Neural crest cell (in vitro differentiated cells): ENCODE data around the gene CDC42EP3. TPM values are rescaled to one million over a fixed set of nuclear protein-coding genes. Genes with fewer than 3 reads are reported as not detected.
A peak's percentile ranks its signal among the peaks of the same experiment; 100 is the strongest.

Experiments used
- DNase-seq: peaks from one replicate; pipeline ENCODE4 v3.0.0; 2021; ENCODE audit warnings: low read depth, mixed read lengths, low spot score
- H3K27ac Mint-ChIP-seq: one replicate; pipeline ENCODE4 v1.8.0; 2021; ENCODE audit warnings: mild to moderate bottlenecking, mixed read lengths; ENCODE audit not compliant: unreplicated experiment
- H3K27me3 Mint-ChIP-seq: 2 replicates; pipeline ENCODE4 v1.8.0; 2021; ENCODE audit warnings: low read depth, mild to moderate bottlenecking, mixed read lengths
- H3K36me3 Mint-ChIP-seq: 2 replicates; pipeline ENCODE4 v1.8.0; 2021; ENCODE audit warnings: low read depth, mild to moderate bottlenecking, mixed read lengths
- H3K4me1 Mint-ChIP-seq: 2 replicates; pipeline ENCODE4 v1.8.0; 2021; ENCODE audit warnings: mixed read lengths
- H3K4me3 Mint-ChIP-seq: one replicate; pipeline ENCODE4 v1.8.0; 2021; ENCODE audit warnings: mild to moderate bottlenecking, mixed read lengths
- H3K9me3 Mint-ChIP-seq: 2 replicates; pipeline ENCODE4 v1.8.0; 2021; ENCODE audit warnings: mixed read lengths
- CTCF ChIP-seq: fragments of 200-600 bp; sonication (generic); conservative IDR thresholded peaks from 2 replicates; pipeline ENCODE4 v1.5.0; 2021; ENCODE audit warnings: antibody characterized with exemption, mild to moderate bottlenecking
- total RNA-seq: library from RNA; stranded (reverse); gene quantifications from 2 replicates; pipeline ENCODE4 v1.2.1, GENCODE V29; 2021

The CDC42EP3 gene
- total RNA-seq, 1 donor from 2014 or later: 15.7 TPM

- TF ChIP-seq CTCF: no peak
- peaks cover 22% of the 10 kb centered on the region for H3K4me1 Mint-ChIP-seq
- no peak overlapping the region for H3K4me3 Mint-ChIP-seq
- no peaks in the 10 kb centered on the region for H3K27me3 Mint-ChIP-seq
- DNase-seq: no peak
- H3K36me3 Mint-ChIP-seq: peaks cover 32% of the 10 kb centered on the region
- no peak overlapping the region for H3K27ac Mint-ChIP-seq
- peaks cover 6% of the 10 kb centered on the region for H3K9me3 Mint-ChIP-seq
These were observed 29.8 kb downstream of the CDC42EP3 start for GRCh38 chr2:37641582-37642171.

GRCh38 chr2:37639631-37640030 is 31.8 kb downstream of the CDC42EP3 start:
- TF ChIP-seq CTCF: no peak
- DNase-seq: no peak
- H3K4me1 Mint-ChIP-seq: peaks cover 31% of the 10 kb centered on the region
- H3K4me3 Mint-ChIP-seq: peak overlapping the region; percentile 1
- H3K27me3 Mint-ChIP-seq: no peaks in the 10 kb centered on the region
- peaks cover 25% of the 10 kb centered on the region for H3K36me3 Mint-ChIP-seq
- no peak overlapping the region for H3K27ac Mint-ChIP-seq
- H3K9me3 Mint-ChIP-seq: peaks cover 9% of the 10 kb centered on the region

GRCh38 chr2:37638973-37639372 is 32.5 kb downstream of the CDC42EP3 start:
- H3K27ac Mint-ChIP-seq: no peak overlapping the region
- no peak for DNase-seq
- H3K36me3 Mint-ChIP-seq: peaks cover 21% of the 10 kb centered on the region
- H3K9me3 Mint-ChIP-seq: peaks cover 9% of the 10 kb centered on the region
- H3K27me3 Mint-ChIP-seq: no peaks in the 10 kb centered on the region
- no peak overlapping the region for H3K4me3 Mint-ChIP-seq
- TF ChIP-seq CTCF: no peak
- H3K4me1 Mint-ChIP-seq: peaks cover 34% of the 10 kb centered on the region

- no peaks in the 10 kb centered on the region for H3K27me3 Mint-ChIP-seq
- H3K9me3 Mint-ChIP-seq: peaks cover 9% of the 10 kb centered on the region
- DNase-seq: no peak
- H3K4me3 Mint-ChIP-seq: no peak overlapping the region
- H3K36me3 Mint-ChIP-seq: peaks cover 15% of the 10 kb centered on the region
- peaks cover 34% of the 10 kb centered on the region for H3K4me1 Mint-ChIP-seq
- TF ChIP-seq CTCF: no peak
- no peak overlapping the region for H3K27ac Mint-ChIP-seq
These were observed 33.5 kb downstream of the CDC42EP3 start for GRCh38 chr2:37637985-37638384.

GRCh38 chr2:37637190-37637860 is 34.1 kb downstream of the CDC42EP3 start:
- peaks cover 9% of the 10 kb centered on the region for H3K9me3 Mint-ChIP-seq
- no peaks in the 10 kb centered on the region for H3K27me3 Mint-ChIP-seq
- no peak overlapping the region for H3K4me3 Mint-ChIP-seq
- DNase-seq: no peak
- peaks cover 10% of the 10 kb centered on the region for H3K36me3 Mint-ChIP-seq
- peaks cover 34% of the 10 kb centered on the region for H3K4me1 Mint-ChIP-seq
- no peak overlapping the region for H3K27ac Mint-ChIP-seq
- TF ChIP-seq CTCF: no peak
